ENCODE results near the gene PGK1.
"Not testable (repeated sequence)": the region's sequence is repeated elsewhere in the genome, so short reads cannot be mapped to it uniquely, and the experiment has no call there.

PGK1 gene

DNA sequence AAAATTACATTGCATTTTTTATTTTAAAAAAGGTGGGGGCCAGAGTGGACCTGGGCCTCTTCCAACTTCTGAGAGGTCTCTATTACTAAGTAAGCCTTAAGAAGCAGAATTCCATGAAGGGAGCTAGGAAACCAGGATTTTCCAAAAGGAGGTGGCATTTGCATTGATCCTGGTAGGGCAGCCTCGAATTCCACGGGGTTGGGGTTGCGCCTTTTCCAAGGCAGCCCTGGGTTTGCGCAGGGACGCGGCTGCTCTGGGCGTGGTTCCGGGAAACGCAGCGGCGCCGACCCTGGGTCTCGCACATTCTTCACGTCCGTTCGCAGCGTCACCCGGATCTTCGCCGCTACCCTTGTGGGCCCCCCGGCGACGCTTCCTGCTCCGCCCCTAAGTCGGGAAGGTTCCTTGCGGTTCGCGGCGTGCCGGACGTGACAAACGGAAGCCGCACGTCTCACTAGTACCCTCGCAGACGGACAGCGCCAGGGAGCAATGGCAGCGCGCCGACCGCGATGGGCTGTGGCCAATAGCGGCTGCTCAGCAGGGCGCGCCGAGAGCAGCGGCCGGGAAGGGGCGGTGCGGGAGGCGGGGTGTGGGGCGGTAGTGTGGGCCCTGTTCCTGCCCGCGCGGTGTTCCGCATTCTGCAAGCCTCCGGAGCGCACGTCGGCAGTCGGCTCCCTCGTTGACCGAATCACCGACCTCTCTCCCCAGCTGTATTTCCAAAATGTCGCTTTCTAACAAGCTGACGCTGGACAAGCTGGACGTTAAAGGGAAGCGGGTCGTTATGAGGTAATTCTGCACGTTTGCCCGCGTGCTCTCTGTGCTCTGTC lies at the start of gene PGK1:
PGK1 (plus strand) TSS at position 626 of the 824 bp plus-strand sequence; CDS start at position 719, 93 bp downstream.
- DNase-seq = peak; percentile 97

- DNase-seq = no peak
These were observed 40.4 kb upstream of the PGK1 start for GRCh38 chrX:78063687-78064086.

DNA sequence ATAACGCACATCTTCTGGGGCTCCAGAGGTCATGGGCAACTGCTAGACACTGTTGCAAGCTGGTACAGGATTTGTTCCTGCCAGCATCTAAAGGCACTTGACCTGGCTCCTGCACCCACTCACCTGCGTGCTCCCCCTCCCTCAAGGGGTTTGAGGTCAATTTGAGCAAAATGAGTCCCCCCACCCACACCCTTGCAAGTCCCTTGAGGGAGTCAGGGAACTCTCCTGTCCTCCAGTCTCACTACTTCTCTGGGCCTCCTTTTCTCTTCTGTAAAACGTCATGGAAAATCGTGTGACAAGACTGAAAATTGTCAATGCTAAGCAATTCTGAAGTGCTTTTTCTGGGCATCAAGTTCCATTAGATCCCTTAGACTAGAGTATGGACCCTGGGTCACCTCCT lies 39.9 kb upstream of the PGK1 start:
- DNase-seq = no peak

GRCh38 chrX:78064698-78065601 lies 39.1 kb upstream of the PGK1 start:
- DNase-seq = not testable (repeated sequence)

GRCh38 chrX:78066110-78066509 lies 37.9 kb upstream of the PGK1 start:
- no peak for DNase-seq

DNA sequence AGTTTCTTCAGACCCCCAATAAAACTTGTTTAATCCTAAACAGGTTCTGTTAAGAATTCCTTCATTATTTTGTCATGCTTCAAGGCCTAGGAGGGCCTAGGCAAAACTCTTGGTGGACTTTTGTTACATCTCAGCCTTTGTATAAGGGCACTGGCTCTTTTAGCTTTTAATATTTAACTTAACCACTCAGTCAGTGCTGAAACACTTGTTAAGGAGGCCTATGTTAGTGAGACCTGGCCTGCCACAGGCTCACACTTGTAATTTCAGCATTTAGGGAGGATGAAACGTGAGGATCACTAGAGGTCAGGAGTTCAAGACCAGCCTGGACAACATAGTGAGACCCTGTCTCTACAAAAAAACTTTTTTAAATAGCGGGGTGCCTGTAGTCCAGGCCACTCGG lies 32.7 kb upstream of the PGK1 start:
- no peak for DNase-seq

- not testable (repeated sequence) for DNase-seq
These were observed 30.6 kb upstream of the PGK1 start for GRCh38 chrX:78073147-78074077.

DNA sequence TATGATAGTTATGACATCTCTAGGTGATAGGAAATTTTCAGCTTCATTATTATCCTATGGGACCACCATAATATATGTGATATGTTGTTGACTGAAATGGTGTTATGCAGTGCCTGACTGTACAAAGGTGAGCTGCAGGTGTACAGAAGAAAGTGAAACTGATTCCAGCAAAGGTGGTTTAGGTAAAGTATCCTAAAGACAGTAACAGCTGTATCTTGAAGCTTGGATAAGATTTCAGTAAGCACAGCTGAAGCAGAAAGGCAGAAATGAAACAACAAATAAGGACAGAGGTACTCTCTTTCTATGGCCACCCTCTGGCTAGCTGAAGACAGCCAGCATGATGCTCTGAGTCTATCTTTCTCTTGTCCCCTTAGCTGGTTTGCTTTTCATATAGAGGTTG lies 30.0 kb upstream of the PGK1 start:
- DNase-seq = no peak

DNA sequence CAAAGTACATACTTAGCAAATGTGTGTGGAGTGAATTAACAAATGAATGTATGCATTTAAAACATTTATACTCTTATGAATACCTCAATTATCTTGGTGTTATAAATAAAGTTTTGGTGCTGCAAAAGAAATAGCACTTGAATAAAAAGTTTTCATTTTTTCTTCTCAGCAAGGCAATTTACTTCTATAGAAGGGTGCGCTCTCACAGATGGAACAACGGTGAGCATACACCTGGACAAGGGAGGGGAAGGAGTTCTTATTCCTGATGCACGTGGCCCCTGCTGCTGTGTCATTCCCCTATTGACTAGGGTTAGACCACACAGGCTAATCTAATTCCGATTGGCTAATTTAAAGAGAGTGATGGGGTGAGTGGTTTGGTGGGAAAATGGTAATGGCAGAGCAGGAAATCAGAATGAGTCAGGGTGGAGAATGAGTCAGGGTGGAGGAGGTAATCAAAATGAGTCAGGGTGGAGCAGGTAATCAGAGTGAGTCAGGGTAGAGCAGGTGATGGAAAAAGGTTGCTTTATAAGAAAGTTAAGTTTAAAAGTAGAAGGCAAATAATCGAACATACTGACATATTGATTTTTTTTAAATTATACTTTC lies 28.2 kb upstream of the PGK1 start:
- DNase-seq = no peak

GRCh38 chrX:78081413-78081812 lies 22.6 kb upstream of the PGK1 start:
- DNase-seq = not testable (repeated sequence)

- no peak for DNase-seq
These were observed 11.8 kb upstream of the PGK1 start for GRCh38 chrX:78092296-78092695.

DNA sequence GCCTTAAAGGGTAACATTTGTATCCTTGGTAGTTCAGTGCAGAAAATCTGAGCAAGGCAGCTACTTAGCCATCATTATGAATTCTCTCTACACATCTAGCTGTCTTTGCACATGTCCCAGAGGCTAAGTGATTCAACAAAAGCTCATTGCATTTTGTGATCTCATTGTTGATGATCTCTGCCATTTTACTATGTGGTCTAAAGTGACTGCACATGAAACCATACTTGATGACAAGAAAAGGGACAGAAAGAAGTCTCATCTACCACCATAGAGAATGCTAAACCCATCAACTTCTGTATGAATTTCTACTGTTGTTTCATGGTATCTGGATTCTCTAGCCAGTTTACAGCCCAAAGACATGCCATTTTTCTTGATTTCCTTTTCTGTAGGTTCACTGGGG lies 5.9 kb upstream of the PGK1 start:
- DNase-seq = no peak

GRCh38 chrX:78102091-78102490 lies 2.0 kb upstream of the PGK1 start:
- no peak for DNase-seq

GRCh38 chrX:78103001-78103622 lies 936 bp upstream of the PGK1 start:
- no peak for DNase-seq

DNA sequence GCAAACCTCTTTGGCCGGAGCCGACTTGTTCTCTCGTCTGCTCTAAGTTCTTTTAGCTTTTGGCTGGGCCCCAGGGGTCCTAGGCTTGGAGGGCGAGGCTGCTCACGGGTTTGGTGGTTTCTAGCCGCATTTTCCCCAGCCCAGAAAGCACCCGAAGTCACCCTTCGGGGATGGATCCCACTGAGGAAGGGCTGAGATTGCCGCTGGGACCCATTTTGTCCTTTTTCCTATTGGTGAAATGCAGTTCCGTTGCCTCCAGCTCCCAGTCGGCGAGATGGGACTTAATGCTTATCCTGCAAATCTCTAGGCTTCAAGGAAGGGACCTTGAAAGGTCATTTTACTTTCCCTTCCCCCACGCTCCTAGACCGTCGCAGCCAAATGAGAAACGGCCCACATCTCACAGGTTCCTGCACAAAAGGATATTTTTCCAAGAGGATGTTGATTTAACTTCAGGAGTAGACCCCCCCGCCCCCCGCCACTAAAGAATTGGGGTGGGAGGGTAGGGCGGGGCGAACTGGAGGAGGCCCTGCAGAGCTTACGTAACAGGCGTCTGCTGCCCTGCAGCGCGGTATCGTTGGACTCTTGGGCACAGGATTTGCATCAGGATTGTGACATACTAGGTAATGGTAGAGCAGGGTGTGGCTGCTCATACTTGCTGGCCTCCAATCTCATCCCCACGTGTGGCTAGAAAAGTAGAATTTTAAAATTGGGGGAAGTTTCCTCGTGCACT lies 564 bp downstream of the PGK1 start:
- DNase-seq = peak; percentile 33

GRCh38 chrX:78105944-78106650 lies 2.0 kb downstream of the PGK1 start:
- DNase-seq = no peak

- no peak for DNase-seq
These were observed 2.6 kb downstream of the PGK1 start for GRCh38 chrX:78106651-78106986.

GRCh38 chrX:78109458-78109857 lies 5.4 kb downstream of the PGK1 start:
- no peak for DNase-seq

DNA sequence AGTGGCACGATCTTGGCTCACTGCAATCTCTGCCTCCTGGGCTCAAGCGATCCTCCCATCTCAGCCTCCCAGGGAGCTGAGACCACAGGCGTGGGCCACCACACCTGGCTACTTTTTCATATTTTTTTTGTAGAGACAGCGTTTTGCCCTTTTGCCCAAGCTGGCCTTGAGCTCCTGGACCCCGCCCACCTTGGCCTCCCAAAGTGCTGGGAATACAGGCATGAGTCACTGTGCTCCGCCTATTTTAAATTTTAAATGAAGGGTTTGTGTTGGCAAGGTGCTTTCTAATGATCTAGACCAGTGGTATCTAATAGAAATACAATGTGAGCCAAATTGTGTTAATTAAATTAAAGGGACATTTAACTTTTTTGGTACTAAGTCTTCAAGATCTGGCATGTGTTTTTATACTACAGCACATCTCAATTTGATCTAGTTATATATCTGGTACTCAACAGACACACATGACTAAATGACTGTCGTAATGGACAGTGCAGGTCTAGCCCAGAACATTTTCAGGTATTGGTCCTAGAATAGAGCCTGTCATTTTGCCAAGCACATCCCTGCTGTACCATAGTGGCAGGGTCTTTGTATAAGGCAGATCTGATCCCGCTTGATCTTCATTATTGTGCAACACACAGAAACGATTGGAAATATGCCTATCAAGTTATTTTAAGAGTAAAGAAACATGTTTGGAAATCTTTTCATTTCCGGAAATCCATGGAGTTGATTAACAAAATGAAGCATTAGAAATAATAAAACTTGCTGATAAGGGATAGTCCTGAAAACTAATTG lies 7.3 kb downstream of the PGK1 start:
- no peak for DNase-seq

GRCh38 chrX:78116365-78116764 lies 12.3 kb downstream of the PGK1 start:
- no peak for DNase-seq

Data from NCI-H345 (cell line).